ENCODE measurements around the gene YTHDF1. TPM values are rescaled to one million over a fixed set of nuclear protein-coding genes. Genes with fewer than 3 reads are reported as not detected.

Gene YTHDF1
- total RNA-seq, 1 experiment from 2014 or later: 85.4 TPM

GRCh38 chr20:63151554-63152321, 64.2 kb downstream of the YTHDF1 start:
- no CpG with 5 or more reads among the region's 40 CpGs for WGBS (ENCODE audit: extremely low coverage, insufficient read length, low lambda C conversion rate)

More at GRCh38 chr20:63151554-63152321, 64.2 kb downstream of the YTHDF1 start:
- Mint-ChIP-seq H3K36me3 (ENCODE audit: insufficient read depth in 1 of 3, low read depth in 3 of 3) (peaks cover 2 to 11% (median 9%) of the 10 kb centered on the region in 3 experiments; a peak in 6 of 7 replicates), H3K9me3 (peaks cover 18 to 21% of the 10 kb centered on the region in 2 experiments), H3K4me3 (no peak overlapping the region), H3K27me3 (ENCODE audit: low read depth) (peaks cover 20% of the 10 kb centered on the region), H3K27ac (no peak overlapping the region), H3K4me1 (0 out of 4 replicates have a peak, but pooled peaks cover 4% of the 10 kb centered on the region in 2 experiments)
- Histone ChIP-seq H4K20me1 (ENCODE audit: control insufficient read depth, insufficient read depth, insufficient read length) (no peaks in the 10 kb centered on the region), H4K5ac (ENCODE audit: insufficient read length, low read depth, low read length) (no peak overlapping the region), H3K4ac (ENCODE audit: low read depth, low read length) (no peak overlapping the region), H3K9ac (ENCODE audit: extremely low read depth, insufficient read length, low read length) (no peak overlapping the region), H2BK12ac (ENCODE audit: insufficient read length, low read depth, low read length) (no peak overlapping the region), H3T11ph (ENCODE audit: low read length) (no peak overlapping the region), H3K27ac (ENCODE audit: insufficient read length, low read depth, low read length) (no peak overlapping the region), H2BK20ac (ENCODE audit: low read depth, low read length, poor library complexity, severe bottlenecking) (no peak overlapping the region), H2BK15ac (ENCODE audit: low read depth, low read length) (no peak overlapping the region), H3K79me2 (ENCODE audit: insufficient read depth, low read length) (no peaks in the 10 kb centered on the region), H3K56ac (ENCODE audit: insufficient read length, low read depth, low read length) (no peak overlapping the region), H4K91ac (ENCODE audit: insufficient read length, low read depth, low read length) (no peak overlapping the region), H3K9me3 (ENCODE audit: control insufficient read depth, low read depth, low read length) (peaks cover 8% of the 10 kb centered on the region), H2BK120ac (ENCODE audit: low read depth, low read length, poor library complexity, severe bottlenecking) (no peak overlapping the region), H3K18ac (ENCODE audit: insufficient read length, low read depth, low read length) (no peak overlapping the region), H3K23ac (ENCODE audit: insufficient read length, low read depth, low read length) (no peak overlapping the region), H3K14ac (ENCODE audit: insufficient read depth, low read length) (no peak overlapping the region; the same call in 1 of the 2 replicates), H3K4me1 (ENCODE audit: insufficient read depth, low read length) (no peaks in the 10 kb centered on the region; the same call in 1 of the 2 replicates), H3K27me3 (ENCODE audit: insufficient read depth, low read length) (no peaks in the 10 kb centered on the region), H2BK5ac (ENCODE audit: insufficient read length, low read length) (no peak overlapping the region), H2AK5ac (ENCODE audit: insufficient read length, low read length) (no peak overlapping the region), H3K23me2 (ENCODE audit: insufficient read length, low read depth, low read length, poor library complexity, severe bottlenecking) (no peaks in the 10 kb centered on the region), H4K8ac (replicated peaks; ENCODE audit: insufficient read length, low read depth, low read length) (no peak overlapping the region), H2AFZ (ENCODE audit: low read length) (no peak overlapping the region), H3K79me1 (ENCODE audit: insufficient read depth, low read depth, low read length, poor library complexity, severe bottlenecking) (no peaks in the 10 kb centered on the region), H3K4me2 (ENCODE audit: insufficient read depth, insufficient read length, low read length) (no peak overlapping the region)
- TF ChIP-seq, protein P1, sequence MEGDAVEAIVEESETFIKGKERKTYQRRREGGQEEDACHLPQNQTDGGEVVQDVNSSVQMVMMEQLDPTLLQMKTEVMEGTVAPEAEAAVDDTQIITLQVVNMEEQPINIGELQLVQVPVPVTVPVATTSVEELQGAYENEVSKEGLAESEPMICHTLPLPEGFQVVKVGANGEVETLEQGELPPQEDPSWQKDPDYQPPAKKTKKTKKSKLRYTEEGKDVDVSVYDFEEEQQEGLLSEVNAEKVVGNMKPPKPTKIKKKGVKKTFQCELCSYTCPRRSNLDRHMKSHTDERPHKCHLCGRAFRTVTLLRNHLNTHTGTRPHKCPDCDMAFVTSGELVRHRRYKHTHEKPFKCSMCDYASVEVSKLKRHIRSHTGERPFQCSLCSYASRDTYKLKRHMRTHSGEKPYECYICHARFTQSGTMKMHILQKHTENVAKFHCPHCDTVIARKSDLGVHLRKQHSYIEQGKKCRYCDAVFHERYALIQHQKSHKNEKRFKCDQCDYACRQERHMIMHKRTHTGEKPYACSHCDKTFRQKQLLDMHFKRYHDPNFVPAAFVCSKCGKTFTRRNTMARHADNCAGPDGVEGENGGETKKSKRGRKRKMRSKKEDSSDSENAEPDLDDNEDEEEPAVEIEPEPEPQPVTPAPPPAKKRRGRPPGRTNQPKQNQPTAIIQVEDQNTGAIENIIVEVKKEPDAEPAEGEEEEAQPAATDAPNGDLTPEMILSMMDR (conservative IDR thresholded peaks at IDR 0.05): no peak
- no peak for DNase-seq
